Body of pancreas (tissue), 4 donors: Measurements from ENCODE around the gene BLM.

Experiments used
- POLR2A ChIP-seq, 3 donors: fragments of 450-650 bp; IDR thresholded peaks; one replicate each; pipeline ENCODE4 v1.6.1; 2016; ENCODE audit warnings: antibody characterized with exemption in 3 of 3, mild to moderate bottlenecking in 2 of 3
- TF ChIP-seq, protein P1 (sequence below), 7 experiments: fragments of 450-650 bp in 4 of 7; fragments of 200-600 bp in 3 of 7; sonication (generic) in 3 of 7; IDR thresholded peaks; one replicate each; pipeline ENCODE4 v1.5.1; 2016 to 2019; ENCODE audit warnings: antibody characterized with exemption in 7 of 7

DNA sequence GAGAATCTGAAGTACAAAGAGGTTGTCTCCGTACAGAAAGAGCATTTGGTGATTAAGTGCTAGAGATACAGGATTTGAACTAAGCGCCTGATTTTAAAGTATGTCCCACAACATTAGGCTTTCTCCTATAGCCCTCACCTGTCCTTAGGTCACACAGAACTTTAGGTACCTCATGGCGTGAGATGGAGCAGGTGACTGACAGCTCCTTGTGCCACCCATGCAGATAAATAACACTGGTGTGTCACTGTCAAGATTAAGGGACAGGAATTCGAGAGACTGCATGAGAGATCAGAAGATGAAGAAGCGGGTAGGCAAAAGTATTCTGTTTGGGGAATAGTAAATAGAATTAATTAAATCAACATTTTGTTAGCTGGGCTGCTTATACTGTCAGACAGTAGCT lies 1.1 kb downstream of the BLM start:
- TF ChIP-seq, protein P1, sequence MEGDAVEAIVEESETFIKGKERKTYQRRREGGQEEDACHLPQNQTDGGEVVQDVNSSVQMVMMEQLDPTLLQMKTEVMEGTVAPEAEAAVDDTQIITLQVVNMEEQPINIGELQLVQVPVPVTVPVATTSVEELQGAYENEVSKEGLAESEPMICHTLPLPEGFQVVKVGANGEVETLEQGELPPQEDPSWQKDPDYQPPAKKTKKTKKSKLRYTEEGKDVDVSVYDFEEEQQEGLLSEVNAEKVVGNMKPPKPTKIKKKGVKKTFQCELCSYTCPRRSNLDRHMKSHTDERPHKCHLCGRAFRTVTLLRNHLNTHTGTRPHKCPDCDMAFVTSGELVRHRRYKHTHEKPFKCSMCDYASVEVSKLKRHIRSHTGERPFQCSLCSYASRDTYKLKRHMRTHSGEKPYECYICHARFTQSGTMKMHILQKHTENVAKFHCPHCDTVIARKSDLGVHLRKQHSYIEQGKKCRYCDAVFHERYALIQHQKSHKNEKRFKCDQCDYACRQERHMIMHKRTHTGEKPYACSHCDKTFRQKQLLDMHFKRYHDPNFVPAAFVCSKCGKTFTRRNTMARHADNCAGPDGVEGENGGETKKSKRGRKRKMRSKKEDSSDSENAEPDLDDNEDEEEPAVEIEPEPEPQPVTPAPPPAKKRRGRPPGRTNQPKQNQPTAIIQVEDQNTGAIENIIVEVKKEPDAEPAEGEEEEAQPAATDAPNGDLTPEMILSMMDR (IDR thresholded peaks at IDR 0.05) = no peak
- TF ChIP-seq POLR2A (IDR thresholded peaks at IDR 0.05) = no peak
